Measurements from ENCODE around the gene IL16. TPM values are rescaled to one million over a fixed set of nuclear protein-coding genes. Genes with fewer than 3 reads are reported as not detected.

IL16 gene
- polyA plus RNA-seq, 1 donor from 2014 or later = not detected

DNA sequence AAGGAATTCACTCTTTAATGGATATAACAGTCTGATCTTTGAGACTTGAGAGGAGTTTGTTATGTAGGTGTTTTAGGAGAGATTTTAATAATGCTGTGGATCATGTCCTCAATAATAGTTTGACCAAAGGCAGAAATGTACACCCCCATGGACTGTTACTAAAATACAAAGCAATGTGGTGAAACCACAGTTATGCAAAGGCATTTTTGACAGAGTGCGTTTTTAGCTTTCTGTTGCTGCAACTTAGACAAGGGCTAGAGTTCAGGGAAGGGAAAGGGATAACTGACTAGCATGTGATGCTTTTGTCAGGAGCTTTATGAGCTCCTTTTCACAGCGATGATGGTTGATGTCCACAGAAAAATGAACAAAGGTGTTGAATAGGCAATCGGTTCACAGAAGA lies 130.8 kb downstream of the IL16 start:
- H3F3A ChIP-seq (ENCODE audit: insufficient read depth, low read length, poor library complexity, severe bottlenecking) = no peaks in the 10 kb centered on the region
- no peaks in the 10 kb centered on the region for H4K20me1 ChIP-seq (ENCODE audit: insufficient read depth)
- H3K79me2 ChIP-seq (replicated peaks; ENCODE audit: insufficient read depth, low read length) = no peaks in the 10 kb centered on the region
- H2AFZ ChIP-seq (ENCODE audit: low read depth, low read length) = no peak overlapping the region
- no peaks in the 10 kb centered on the region for H3K27me3 ChIP-seq (ENCODE audit: insufficient read depth, low read depth, low read length)
- no peaks in the 10 kb centered on the region for H3K9me3 ChIP-seq (ENCODE audit: low read length)
- no peak overlapping the region for H3K27ac ChIP-seq (ENCODE audit: low read length)
- TF ChIP-seq RAD21 (conservative IDR thresholded peaks at IDR 0.05) (no peak), TAF1 (IDR thresholded peaks at IDR 0.05; ENCODE audit: low read depth) (no peak), SMC3 (conservative IDR thresholded peaks at IDR 0.05; ENCODE audit: poor library complexity) (no peak), EZH2 (IDR thresholded peaks at IDR 0.05; ENCODE audit: borderline replicate concordance, insufficient read depth, low read length, poor library complexity, severe bottlenecking) (no peak), EP300 (conservative IDR thresholded peaks at IDR 0.05; ENCODE audit: poor library complexity, severe bottlenecking) (no peak), MXI1 (conservative IDR thresholded peaks at IDR 0.05; ENCODE audit: poor library complexity, severe bottlenecking) (no peak)
- TF ChIP-seq, protein P1, sequence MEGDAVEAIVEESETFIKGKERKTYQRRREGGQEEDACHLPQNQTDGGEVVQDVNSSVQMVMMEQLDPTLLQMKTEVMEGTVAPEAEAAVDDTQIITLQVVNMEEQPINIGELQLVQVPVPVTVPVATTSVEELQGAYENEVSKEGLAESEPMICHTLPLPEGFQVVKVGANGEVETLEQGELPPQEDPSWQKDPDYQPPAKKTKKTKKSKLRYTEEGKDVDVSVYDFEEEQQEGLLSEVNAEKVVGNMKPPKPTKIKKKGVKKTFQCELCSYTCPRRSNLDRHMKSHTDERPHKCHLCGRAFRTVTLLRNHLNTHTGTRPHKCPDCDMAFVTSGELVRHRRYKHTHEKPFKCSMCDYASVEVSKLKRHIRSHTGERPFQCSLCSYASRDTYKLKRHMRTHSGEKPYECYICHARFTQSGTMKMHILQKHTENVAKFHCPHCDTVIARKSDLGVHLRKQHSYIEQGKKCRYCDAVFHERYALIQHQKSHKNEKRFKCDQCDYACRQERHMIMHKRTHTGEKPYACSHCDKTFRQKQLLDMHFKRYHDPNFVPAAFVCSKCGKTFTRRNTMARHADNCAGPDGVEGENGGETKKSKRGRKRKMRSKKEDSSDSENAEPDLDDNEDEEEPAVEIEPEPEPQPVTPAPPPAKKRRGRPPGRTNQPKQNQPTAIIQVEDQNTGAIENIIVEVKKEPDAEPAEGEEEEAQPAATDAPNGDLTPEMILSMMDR (IDR thresholded peaks at IDR 0.05; ENCODE audit: poor library complexity, severe bottlenecking) = no peak
- H3K9ac ChIP-seq (ENCODE audit: low read length) = no peak overlapping the region
- H3K9me2 ChIP-seq (ENCODE audit: insufficient read depth, low read length) = no peaks in the 10 kb centered on the region
- no peak overlapping the region for H3K4me2 ChIP-seq (ENCODE audit: low read length)
- H3K36me3 ChIP-seq (ENCODE audit: insufficient read depth, low read length) = no peaks in the 10 kb centered on the region
- H3K4me3 ChIP-seq (ENCODE audit: low read length) = no peak overlapping the region

DNA sequence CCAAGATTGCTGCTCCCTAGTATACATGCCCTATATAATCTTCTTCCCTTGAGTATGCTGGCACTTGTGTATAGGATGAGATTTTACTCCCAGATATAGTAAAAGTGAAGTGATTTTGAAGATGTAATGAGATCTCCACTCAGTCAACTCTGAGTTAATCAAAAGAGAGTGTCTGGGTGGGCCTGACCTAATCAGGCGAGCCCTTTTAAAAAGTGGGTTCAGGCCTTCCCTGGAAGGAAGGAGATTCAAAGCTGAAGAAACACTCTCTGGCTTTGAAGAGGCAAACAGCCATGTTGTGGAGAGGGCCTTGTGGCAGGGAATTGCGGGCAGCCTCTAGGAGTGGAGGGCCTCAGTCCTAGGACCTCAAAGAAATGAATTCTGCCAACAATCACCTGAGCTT lies 132.8 kb downstream of the IL16 start:
- no peak overlapping the region for H3K27ac ChIP-seq (ENCODE audit: low read length)
- no peaks in the 10 kb centered on the region for H3K9me3 ChIP-seq (ENCODE audit: low read length)
- no peaks in the 10 kb centered on the region for H3K79me2 ChIP-seq (replicated peaks; ENCODE audit: insufficient read depth, low read length)
- TF ChIP-seq, protein P1 (IDR thresholded peaks at IDR 0.05; ENCODE audit: poor library complexity, severe bottlenecking) = no peak
- no peak for TF ChIP-seq SMC3 (conservative IDR thresholded peaks at IDR 0.05; ENCODE audit: poor library complexity)
- TF ChIP-seq POLR2AphosphoS5 (IDR thresholded peaks at IDR 0.05) = no peak
- TF ChIP-seq EP300 (conservative IDR thresholded peaks at IDR 0.05; ENCODE audit: poor library complexity, severe bottlenecking) = no peak
- TF ChIP-seq, protein P2, sequence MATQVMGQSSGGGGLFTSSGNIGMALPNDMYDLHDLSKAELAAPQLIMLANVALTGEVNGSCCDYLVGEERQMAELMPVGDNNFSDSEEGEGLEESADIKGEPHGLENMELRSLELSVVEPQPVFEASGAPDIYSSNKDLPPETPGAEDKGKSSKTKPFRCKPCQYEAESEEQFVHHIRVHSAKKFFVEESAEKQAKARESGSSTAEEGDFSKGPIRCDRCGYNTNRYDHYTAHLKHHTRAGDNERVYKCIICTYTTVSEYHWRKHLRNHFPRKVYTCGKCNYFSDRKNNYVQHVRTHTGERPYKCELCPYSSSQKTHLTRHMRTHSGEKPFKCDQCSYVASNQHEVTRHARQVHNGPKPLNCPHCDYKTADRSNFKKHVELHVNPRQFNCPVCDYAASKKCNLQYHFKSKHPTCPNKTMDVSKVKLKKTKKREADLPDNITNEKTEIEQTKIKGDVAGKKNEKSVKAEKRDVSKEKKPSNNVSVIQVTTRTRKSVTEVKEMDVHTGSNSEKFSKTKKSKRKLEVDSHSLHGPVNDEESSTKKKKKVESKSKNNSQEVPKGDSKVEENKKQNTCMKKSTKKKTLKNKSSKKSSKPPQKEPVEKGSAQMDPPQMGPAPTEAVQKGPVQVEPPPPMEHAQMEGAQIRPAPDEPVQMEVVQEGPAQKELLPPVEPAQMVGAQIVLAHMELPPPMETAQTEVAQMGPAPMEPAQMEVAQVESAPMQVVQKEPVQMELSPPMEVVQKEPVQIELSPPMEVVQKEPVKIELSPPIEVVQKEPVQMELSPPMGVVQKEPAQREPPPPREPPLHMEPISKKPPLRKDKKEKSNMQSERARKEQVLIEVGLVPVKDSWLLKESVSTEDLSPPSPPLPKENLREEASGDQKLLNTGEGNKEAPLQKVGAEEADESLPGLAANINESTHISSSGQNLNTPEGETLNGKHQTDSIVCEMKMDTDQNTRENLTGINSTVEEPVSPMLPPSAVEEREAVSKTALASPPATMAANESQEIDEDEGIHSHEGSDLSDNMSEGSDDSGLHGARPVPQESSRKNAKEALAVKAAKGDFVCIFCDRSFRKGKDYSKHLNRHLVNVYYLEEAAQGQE (IDR thresholded peaks at IDR 0.05; ENCODE audit: borderline replicate concordance) = no peak
- TF ChIP-seq TAF1 (IDR thresholded peaks at IDR 0.05; ENCODE audit: low read depth) = no peak
- TF ChIP-seq MXI1 (conservative IDR thresholded peaks at IDR 0.05; ENCODE audit: poor library complexity, severe bottlenecking) = no peak
- TF ChIP-seq RAD21 (conservative IDR thresholded peaks at IDR 0.05) = no peak
- TF ChIP-seq EZH2 (IDR thresholded peaks at IDR 0.05; ENCODE audit: borderline replicate concordance, insufficient read depth, low read length, poor library complexity, severe bottlenecking) = no peak
- H3F3A ChIP-seq (ENCODE audit: insufficient read depth, low read length, poor library complexity, severe bottlenecking) = no peaks in the 10 kb centered on the region
- no peak overlapping the region for H3K4me2 ChIP-seq (ENCODE audit: low read length)
- H3K9ac ChIP-seq (ENCODE audit: low read length) = no peak overlapping the region
- H3K4me3 ChIP-seq (ENCODE audit: low read length) = no peak overlapping the region
- no peak overlapping the region for H2AFZ ChIP-seq (ENCODE audit: low read depth, low read length)
- no peaks in the 10 kb centered on the region for H4K20me1 ChIP-seq (ENCODE audit: insufficient read depth)
- no peaks in the 10 kb centered on the region for H3K9me2 ChIP-seq (ENCODE audit: insufficient read depth, low read length)
- no peaks in the 10 kb centered on the region for H3K36me3 ChIP-seq (ENCODE audit: insufficient read depth, low read length)
- H3K27me3 ChIP-seq (ENCODE audit: insufficient read depth, low read depth, low read length) = no peaks in the 10 kb centered on the region

All from neural cell (in vitro differentiated cells).